Esophagus squamous epithelium (tissue), 4 donors: Measurements from ENCODE around the gene DNAH14.

Source experiments
- POLR2A ChIP-seq, 4 donors: fragments of 450-650 bp; IDR thresholded peaks; one replicate each; pipeline ENCODE4 v1.6.1; 2017; ENCODE audit warnings: antibody characterized with exemption in 4 of 4, mild to moderate bottlenecking in 4 of 4, moderate library complexity in 3 of 4
- TF ChIP-seq, protein P1 (sequence below), 6 experiments: fragments of 450-650 bp in 4 of 6; fragments of 200-600 bp in 2 of 6; sonication (generic) in 2 of 6; IDR thresholded peaks; one replicate each; pipeline ENCODE4 v1.5.1; 2016 to 2019; ENCODE audit warnings: antibody characterized with exemption in 6 of 6, mild to moderate bottlenecking in 4 of 6, moderate library complexity in 4 of 6

DNA sequence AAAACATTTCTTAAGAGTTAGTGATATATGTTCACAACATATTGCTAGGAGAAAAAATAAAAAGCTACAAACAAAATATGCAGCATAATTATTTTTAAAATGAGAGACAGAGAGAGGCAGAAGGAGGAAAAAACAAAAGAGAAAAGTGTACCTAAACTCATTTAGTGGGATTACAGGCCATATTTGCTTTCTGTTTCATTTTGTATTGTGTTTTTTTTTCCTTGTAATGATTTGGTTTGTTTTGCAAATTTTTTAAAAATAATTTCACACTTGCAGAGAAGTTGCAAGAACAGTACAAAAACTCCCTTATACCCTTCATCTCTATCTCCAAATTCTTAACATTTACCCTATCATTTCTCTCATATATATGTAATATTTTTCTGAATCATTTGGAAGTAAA lies 433.3 kb downstream of the DNAH14 start:
- TF ChIP-seq, protein P1, sequence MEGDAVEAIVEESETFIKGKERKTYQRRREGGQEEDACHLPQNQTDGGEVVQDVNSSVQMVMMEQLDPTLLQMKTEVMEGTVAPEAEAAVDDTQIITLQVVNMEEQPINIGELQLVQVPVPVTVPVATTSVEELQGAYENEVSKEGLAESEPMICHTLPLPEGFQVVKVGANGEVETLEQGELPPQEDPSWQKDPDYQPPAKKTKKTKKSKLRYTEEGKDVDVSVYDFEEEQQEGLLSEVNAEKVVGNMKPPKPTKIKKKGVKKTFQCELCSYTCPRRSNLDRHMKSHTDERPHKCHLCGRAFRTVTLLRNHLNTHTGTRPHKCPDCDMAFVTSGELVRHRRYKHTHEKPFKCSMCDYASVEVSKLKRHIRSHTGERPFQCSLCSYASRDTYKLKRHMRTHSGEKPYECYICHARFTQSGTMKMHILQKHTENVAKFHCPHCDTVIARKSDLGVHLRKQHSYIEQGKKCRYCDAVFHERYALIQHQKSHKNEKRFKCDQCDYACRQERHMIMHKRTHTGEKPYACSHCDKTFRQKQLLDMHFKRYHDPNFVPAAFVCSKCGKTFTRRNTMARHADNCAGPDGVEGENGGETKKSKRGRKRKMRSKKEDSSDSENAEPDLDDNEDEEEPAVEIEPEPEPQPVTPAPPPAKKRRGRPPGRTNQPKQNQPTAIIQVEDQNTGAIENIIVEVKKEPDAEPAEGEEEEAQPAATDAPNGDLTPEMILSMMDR (IDR thresholded peaks at IDR 0.05): no peak
- TF ChIP-seq POLR2A (IDR thresholded peaks at IDR 0.05): no peak
